Activated naive CD8-positive, alpha-beta T cell treated with anti-CD3 and anti-CD28 coated beads, Interleukin-2, amount 10 ng/mL, durations not matched to agents 7 days and 5 days (primary cell): ENCODE results near the gene AP2B1. TPM values are rescaled to one million over a fixed set of nuclear protein-coding genes. Genes with fewer than 3 reads are reported as not detected.

ENCODE experiments used
- ATAC-seq: fragments of 150-1000 bp; cut with Tn5 transposase; one replicate; pipeline ENCODE4 v1.10.0; 2021; ENCODE audit warnings: low read depth, moderate library complexity
- POLR2A ChIA-PET: fragments of 350-600 bp; sonication (Branson Sonifier 250); formaldehyde crosslinking; loops from one replicate; lab custom pipeline; 2021; ENCODE audit warnings: antibody characterized with exemption; lab: Charles Lee
- DNase-seq: peaks from one replicate; pipeline ENCODE4 v3.0.0; 2021
- H3K27ac Mint-ChIP-seq: one replicate; pipeline ENCODE4 v1.8.0; 2022; ENCODE audit warnings: mild to moderate bottlenecking, mixed read lengths
- H3K27me3 Mint-ChIP-seq: one replicate; pipeline ENCODE4 v1.8.0; 2022; ENCODE audit warnings: mild to moderate bottlenecking, moderate library complexity, mixed read lengths
- H3K36me3 Mint-ChIP-seq: one replicate; pipeline ENCODE4 v1.8.0; 2021; ENCODE audit warnings: mild to moderate bottlenecking, mixed read lengths
- H3K4me1 Mint-ChIP-seq: one replicate; pipeline ENCODE4 v1.8.0; 2021; ENCODE audit warnings: mixed read lengths
- H3K4me3 Mint-ChIP-seq: one replicate; pipeline ENCODE4 v1.8.0; 2022; ENCODE audit warnings: mild to moderate bottlenecking, moderate library complexity, mixed read lengths
- H3K9me3 Mint-ChIP-seq: one replicate; pipeline ENCODE4 v1.8.0; 2021; ENCODE audit warnings: mixed read lengths
- total RNA-seq, 2 experiments: library from RNA; stranded (reverse); gene quantifications; one replicate each; pipeline ENCODE4 v1.2.3, GENCODE V29; 2021

Gene AP2B1
- total RNA-seq, 2 experiments from 2014 or later, result 154 to 163 TPM

DNA sequence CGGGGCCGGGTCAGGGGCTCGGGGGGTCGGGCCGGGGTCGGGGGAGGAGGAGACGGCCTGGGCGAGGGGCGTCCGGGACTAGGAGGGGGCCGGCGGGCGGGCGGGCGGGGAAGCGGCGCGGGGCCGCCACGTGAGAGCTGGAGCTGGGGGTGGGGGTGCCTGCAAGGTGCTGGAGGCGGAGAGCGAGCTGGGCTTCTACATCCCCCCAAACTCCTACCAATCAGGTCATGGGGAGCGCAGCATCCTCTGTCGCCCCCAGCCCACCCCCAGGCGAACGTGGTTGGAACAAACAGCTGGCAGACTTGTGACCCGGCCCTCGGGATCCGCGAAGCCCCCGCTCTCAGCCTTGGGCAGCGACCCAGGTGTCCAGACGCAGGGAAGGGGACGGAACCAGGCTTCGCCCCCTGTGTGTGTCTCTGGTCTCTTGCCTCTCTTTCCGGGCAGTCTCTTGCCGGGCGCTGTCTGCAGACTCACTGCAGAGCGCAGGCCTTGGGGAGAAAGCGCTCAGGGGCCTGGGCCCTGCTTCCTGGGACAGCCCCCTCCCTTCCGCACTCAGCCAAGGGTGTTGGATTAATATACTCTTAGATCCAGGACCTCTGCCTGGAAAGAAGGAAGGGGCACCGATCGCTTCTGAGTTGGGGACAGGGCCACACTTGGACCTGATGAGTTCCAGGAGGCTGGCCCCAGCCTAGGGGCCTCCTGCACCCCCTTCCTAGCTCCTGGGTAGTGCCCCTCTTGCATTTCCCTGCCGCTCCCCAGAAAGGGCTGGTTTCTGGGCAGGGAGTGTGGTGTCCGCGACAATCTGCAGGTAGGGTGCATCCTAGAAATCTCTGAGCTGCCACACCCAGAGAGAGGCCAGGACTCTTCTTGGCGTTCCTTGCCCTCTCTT is 145.0 kb downstream of the AP2B1 start:
- no peak overlapping the region for H3K27ac Mint-ChIP-seq
- H3K9me3 Mint-ChIP-seq, result no peaks in the 10 kb centered on the region
- DNase-seq (no peak), ATAC-seq (no peak)
- peak overlapping the region; percentile 30 for H3K4me3 Mint-ChIP-seq
- peaks cover 28% of the 10 kb centered on the region for H3K27me3 Mint-ChIP-seq
- peaks cover 9% of the 10 kb centered on the region for H3K4me1 Mint-ChIP-seq
- H3K36me3 Mint-ChIP-seq, result peaks cover 5% of the 10 kb centered on the region
- POLR2A ChIA-PET, result no interaction called here

GRCh38 chr17:35732806-35733136 is 145.6 kb downstream of the AP2B1 start:
- DNase-seq, result no peak
- no peak overlapping the region for H3K4me3 Mint-ChIP-seq
- no peaks in the 10 kb centered on the region for H3K9me3 Mint-ChIP-seq
- H3K27ac Mint-ChIP-seq, result no peak overlapping the region
- POLR2A ChIA-PET, result no interaction called here
- peaks cover 5% of the 10 kb centered on the region for H3K36me3 Mint-ChIP-seq
- H3K27me3 Mint-ChIP-seq, result peaks cover 28% of the 10 kb centered on the region
- H3K4me1 Mint-ChIP-seq, result peaks cover 9% of the 10 kb centered on the region
- ATAC-seq, result no peak

DNA sequence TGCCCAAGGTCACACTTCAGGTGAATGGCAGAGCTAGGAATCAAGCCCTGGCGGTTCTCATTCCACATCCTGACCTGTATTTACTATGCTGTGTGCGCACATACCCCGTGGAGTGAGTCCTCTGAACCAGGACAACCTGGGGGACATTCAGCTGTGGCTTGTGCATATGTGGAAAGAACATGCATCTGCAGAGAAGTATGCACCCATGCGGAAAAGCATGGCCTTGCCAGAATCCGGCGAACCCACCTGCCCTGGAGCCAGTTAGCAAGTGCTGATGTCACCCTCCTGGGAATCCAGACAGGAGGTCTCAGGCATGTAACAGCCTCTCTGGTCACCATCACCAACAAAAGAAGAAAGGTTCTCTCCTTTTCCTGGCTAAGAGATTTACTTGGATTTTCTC is 146.2 kb downstream of the AP2B1 start:
- DNase-seq (no peak), ATAC-seq (no peak)
- H3K36me3 Mint-ChIP-seq, result peaks cover 5% of the 10 kb centered on the region
- H3K4me3 Mint-ChIP-seq, result no peak overlapping the region
- peaks cover 28% of the 10 kb centered on the region for H3K27me3 Mint-ChIP-seq
- POLR2A ChIA-PET, result no interaction called here
- H3K4me1 Mint-ChIP-seq, result peaks cover 9% of the 10 kb centered on the region
- H3K9me3 Mint-ChIP-seq, result no peaks in the 10 kb centered on the region
- no peak overlapping the region for H3K27ac Mint-ChIP-seq

DNA sequence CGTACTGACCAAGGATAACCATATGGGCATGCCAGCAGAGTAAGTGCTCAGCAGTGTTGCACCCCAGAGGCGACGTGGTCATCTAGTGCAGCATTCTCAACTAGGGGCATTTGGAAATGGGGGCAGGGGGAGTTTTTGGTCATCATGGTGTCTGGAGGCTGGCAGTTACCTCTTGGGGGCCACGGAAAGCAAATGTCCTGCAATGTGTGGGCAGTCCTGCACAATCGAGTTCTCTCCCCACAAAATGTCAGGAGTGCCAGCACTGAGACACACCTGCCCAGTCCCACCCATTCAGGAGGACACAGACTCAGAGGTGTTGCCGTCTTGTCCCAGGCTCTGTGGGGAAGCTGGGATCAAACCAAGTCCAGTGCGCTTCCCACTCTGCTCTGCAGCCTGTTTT is 147.3 kb downstream of the AP2B1 start:
- Mint-ChIP-seq H3K27me3 (peaks cover 35% of the 10 kb centered on the region), H3K27ac (no peak overlapping the region), H3K9me3 (no peaks in the 10 kb centered on the region), H3K4me1 (peaks cover 9% of the 10 kb centered on the region), H3K36me3 (peaks cover 5% of the 10 kb centered on the region), H3K4me3 (no peak overlapping the region)
- ATAC-seq (no peak), DNase-seq (no peak)
- POLR2A ChIA-PET, result no interaction called here

DNA sequence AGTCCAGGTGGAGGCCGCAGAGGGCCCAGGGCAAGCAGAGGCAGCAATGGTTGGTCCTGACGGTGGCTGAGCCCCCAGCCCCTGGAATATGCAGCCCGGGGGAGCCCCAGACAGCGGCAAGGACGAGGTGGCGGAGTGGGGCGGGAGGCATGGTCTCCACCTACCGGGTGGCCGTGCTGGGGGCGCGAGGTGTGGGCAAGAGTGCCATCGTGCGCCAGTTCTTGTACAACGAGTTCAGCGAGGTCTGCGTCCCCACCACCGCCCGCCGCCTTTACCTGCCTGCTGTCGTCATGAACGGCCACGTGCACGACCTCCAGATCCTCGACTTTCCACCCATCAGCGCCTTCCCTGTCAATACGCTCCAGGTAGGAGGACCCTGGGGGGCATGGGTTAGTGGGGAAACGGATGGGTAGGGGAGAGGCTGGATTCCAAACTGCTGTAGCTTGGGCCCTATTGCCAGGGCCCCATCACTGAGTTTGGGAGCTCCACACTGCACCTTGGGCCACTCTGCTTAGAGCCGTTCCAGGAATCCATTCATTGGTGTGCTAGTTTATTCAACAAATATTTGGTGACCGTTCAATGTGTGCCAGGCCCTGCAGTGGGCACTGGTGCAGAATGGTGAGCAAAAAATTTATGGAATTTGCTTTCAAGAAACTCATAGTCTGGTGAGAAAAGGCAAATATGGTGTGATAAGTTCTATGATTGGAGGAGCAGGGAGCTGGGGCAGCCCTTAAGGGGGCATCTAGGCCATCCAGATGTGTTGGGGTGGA is 148.1 kb downstream of the AP2B1 start:
- H3K4me3 Mint-ChIP-seq, result no peak overlapping the region
- ATAC-seq (no peak), DNase-seq (no peak)
- peaks cover 5% of the 10 kb centered on the region for H3K36me3 Mint-ChIP-seq
- peaks cover 43% of the 10 kb centered on the region for H3K27me3 Mint-ChIP-seq
- H3K27ac Mint-ChIP-seq, result no peak overlapping the region
- no peaks in the 10 kb centered on the region for H3K9me3 Mint-ChIP-seq
- POLR2A ChIA-PET, result no interaction called here
- H3K4me1 Mint-ChIP-seq, result peaks cover 9% of the 10 kb centered on the region

GRCh38 chr17:35736236-35736635 is 149.1 kb downstream of the AP2B1 start:
- DNase-seq, result no peak
- Mint-ChIP-seq H3K27me3 (peaks cover 41% of the 10 kb centered on the region), H3K27ac (no peak overlapping the region), H3K36me3 (no peaks in the 10 kb centered on the region), H3K4me1 (peaks cover 2% of the 10 kb centered on the region), H3K4me3 (no peak overlapping the region), H3K9me3 (no peaks in the 10 kb centered on the region)
- POLR2A ChIA-PET, result no interaction called here
- ATAC-seq, result no peak

DNA sequence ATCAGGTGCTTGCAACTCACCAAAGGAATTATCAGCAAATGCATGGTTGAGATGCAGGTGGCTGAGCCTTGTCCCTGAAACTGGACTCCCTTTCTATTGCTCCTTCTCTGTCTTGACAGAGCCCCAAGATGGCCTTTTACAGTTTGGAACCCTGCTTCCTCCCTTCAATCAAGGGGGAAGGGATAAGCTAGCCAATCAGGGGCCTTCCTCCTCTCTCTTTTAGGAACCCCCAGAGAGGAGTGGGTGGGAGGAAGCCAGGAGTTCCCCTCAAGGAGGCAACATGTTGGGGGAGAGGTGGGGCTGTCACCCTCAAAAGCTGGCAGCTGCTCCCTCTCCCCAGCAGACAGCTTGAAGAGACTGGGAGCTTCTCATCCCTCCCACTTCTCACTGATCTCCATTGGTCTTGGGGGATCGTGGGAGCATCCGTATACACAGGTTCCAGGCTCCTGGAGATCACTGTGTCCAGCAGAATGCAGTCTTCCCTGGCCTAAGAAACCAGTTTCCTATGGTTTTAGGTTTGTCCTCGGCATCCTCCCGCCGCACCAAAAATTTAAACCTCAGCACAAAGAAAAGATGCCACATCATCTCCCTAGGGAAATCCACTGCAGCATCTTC is 151.5 kb downstream of the AP2B1 start:
- DNase-seq, result no peak
- Mint-ChIP-seq H3K27ac (no peak overlapping the region), H3K27me3 (peaks cover 41% of the 10 kb centered on the region), H3K36me3 (no peaks in the 10 kb centered on the region), H3K4me1 (peaks cover 7% of the 10 kb centered on the region), H3K4me3 (no peak overlapping the region), H3K9me3 (no peaks in the 10 kb centered on the region)
- no peak for ATAC-seq
- POLR2A ChIA-PET, result no interaction called here

DNA sequence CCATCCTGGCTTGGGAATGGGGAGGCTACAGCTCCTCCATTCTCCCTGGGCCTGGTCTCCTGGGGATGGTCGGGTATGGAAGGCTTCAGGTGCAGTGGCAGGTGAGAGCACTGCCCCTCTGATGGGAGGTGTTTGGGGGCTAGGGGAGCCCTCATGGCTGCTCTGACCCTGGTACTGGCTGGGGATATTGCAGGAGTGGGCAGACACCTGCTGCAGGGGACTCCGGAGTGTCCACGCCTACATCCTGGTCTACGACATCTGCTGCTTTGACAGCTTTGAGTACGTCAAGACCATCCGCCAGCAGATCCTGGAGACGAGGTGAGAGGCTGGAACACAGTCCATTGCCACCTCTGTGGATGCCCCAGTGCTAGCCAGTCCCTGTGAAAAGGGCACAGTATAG is 153.1 kb downstream of the AP2B1 start:
- no peak for DNase-seq
- Mint-ChIP-seq H3K4me3 (no peak overlapping the region), H3K27ac (no peak overlapping the region), H3K9me3 (no peaks in the 10 kb centered on the region), H3K27me3 (peaks cover 43% of the 10 kb centered on the region), H3K36me3 (no peaks in the 10 kb centered on the region), H3K4me1 (peaks cover 9% of the 10 kb centered on the region)
- no peak for ATAC-seq
- POLR2A ChIA-PET, result interaction anchor here (1.2 kb wide), 1 partner anchor 69 kb away, joined by 4 read pairs; the partner anchor contains the start of gene TAF15

DNA sequence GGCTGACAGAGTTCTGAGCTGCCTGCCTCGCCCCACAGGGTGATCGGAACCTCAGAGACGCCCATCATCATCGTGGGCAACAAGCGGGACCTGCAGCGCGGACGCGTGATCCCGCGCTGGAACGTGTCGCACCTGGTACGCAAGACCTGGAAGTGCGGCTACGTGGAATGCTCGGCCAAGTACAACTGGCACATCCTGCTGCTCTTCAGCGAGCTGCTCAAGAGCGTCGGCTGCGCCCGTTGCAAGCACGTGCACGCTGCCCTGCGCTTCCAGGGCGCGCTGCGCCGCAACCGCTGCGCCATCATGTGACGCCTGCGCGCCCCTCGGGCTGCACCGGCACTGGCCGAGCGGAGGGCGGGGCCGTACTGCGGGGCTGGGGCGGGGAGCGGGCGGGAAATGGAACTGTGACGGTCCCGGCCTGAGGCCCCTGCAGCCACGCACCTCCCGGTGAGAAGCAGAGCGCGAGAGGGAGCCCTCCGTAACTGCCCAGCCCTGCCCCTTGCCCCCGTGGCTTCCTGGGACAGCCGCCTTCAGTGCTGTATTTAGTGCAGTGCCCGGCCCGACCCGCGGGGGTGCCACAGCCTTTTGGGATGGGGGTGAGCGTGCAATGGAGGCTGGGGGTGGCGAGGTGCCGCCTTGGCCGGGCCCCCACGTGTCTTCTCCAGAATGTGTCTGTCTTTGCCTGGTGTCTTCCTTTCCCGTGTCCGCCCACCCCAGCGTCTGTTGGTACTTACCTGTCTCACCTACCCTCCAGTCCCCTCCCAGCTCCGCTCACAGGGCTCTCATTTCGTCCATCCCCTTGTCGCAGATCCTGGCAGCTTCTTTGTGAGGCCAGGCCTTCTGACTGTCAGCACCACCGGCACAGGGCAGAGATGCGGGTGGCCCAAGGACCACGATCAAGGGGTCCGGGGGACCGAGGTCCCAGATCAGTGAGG is 154.1 kb downstream of the AP2B1 start:
- no peaks in the 10 kb centered on the region for H3K9me3 Mint-ChIP-seq
- no peaks in the 10 kb centered on the region for H3K36me3 Mint-ChIP-seq
- no peak overlapping the region for H3K27ac Mint-ChIP-seq
- peaks cover 40% of the 10 kb centered on the region for H3K27me3 Mint-ChIP-seq
- peak; percentile 68 for ATAC-seq
- POLR2A ChIA-PET, result interaction anchor here (1.2 kb wide), 1 partner anchor 68 kb away, joined by 4 read pairs; the partner anchor contains the start of gene TAF15
- H3K4me1 Mint-ChIP-seq, result peaks cover 9% of the 10 kb centered on the region
- H3K4me3 Mint-ChIP-seq, result peak overlapping the region; percentile 71
- DNase-seq, result peak; percentile 52

GRCh38 chr17:35742496-35742895 is 155.4 kb downstream of the AP2B1 start:
- peaks cover 40% of the 10 kb centered on the region for H3K27me3 Mint-ChIP-seq
- H3K27ac Mint-ChIP-seq, result no peak overlapping the region
- no peaks in the 10 kb centered on the region for H3K9me3 Mint-ChIP-seq
- ATAC-seq (no peak), DNase-seq (no peak)
- H3K4me1 Mint-ChIP-seq, result peaks cover 9% of the 10 kb centered on the region
- H3K4me3 Mint-ChIP-seq, result no peak overlapping the region
- H3K36me3 Mint-ChIP-seq, result no peaks in the 10 kb centered on the region
- POLR2A ChIA-PET, result no interaction called here

GRCh38 chr17:35742896-35743477 is 155.9 kb downstream of the AP2B1 start:
- H3K4me1 Mint-ChIP-seq, result peaks cover 9% of the 10 kb centered on the region
- no peaks in the 10 kb centered on the region for H3K9me3 Mint-ChIP-seq
- POLR2A ChIA-PET, result no interaction called here
- ATAC-seq (no peak), DNase-seq (no peak)
- H3K4me3 Mint-ChIP-seq, result no peak overlapping the region
- H3K27me3 Mint-ChIP-seq, result peaks cover 40% of the 10 kb centered on the region
- H3K36me3 Mint-ChIP-seq, result no peaks in the 10 kb centered on the region
- no peak overlapping the region for H3K27ac Mint-ChIP-seq

GRCh38 chr17:35743626-35744328 is 156.7 kb downstream of the AP2B1 start:
- ATAC-seq, result no peak
- no peaks in the 10 kb centered on the region for H3K9me3 Mint-ChIP-seq
- no peaks in the 10 kb centered on the region for H3K36me3 Mint-ChIP-seq
- H3K4me1 Mint-ChIP-seq, result peaks cover 9% of the 10 kb centered on the region
- POLR2A ChIA-PET, result no interaction called here
- H3K27ac Mint-ChIP-seq, result no peak overlapping the region
- no peak for DNase-seq
- H3K27me3 Mint-ChIP-seq, result peaks cover 43% of the 10 kb centered on the region
- no peak overlapping the region for H3K4me3 Mint-ChIP-seq
